Measurements from ENCODE around the gene NCAM1. TPM values are rescaled to one million over a fixed set of nuclear protein-coding genes. Genes with fewer than 3 reads are reported as not detected.

NCAM1 gene
- total and polyA plus RNA-seq, 9 of the 15 experiments (the other 6 are each of a cell fraction or from before 2014, with no cell fraction given), result 0.09 to 0.23 TPM; not detected in 7

DNA sequence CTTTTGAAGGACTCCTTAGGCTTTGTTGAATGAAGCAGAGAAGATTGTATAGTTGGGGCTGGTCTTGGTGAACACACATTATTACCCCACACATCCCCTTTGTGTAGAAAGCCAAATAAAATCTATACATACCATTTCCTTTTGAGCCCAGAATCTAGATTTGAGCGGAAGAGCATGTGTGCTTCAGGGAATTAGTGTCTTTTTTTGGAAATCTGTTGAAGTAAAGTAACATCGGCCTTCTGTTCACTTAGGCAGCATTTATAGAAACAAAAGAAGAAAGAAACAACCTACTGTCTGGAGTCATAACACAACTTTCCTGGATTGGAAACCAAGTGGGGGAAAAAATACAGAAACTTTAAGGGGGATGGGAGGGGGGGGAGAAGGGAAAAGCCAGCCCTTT, 315.2 kb downstream of the NCAM1 start (continued):
- TF ChIP-seq, protein P1, sequence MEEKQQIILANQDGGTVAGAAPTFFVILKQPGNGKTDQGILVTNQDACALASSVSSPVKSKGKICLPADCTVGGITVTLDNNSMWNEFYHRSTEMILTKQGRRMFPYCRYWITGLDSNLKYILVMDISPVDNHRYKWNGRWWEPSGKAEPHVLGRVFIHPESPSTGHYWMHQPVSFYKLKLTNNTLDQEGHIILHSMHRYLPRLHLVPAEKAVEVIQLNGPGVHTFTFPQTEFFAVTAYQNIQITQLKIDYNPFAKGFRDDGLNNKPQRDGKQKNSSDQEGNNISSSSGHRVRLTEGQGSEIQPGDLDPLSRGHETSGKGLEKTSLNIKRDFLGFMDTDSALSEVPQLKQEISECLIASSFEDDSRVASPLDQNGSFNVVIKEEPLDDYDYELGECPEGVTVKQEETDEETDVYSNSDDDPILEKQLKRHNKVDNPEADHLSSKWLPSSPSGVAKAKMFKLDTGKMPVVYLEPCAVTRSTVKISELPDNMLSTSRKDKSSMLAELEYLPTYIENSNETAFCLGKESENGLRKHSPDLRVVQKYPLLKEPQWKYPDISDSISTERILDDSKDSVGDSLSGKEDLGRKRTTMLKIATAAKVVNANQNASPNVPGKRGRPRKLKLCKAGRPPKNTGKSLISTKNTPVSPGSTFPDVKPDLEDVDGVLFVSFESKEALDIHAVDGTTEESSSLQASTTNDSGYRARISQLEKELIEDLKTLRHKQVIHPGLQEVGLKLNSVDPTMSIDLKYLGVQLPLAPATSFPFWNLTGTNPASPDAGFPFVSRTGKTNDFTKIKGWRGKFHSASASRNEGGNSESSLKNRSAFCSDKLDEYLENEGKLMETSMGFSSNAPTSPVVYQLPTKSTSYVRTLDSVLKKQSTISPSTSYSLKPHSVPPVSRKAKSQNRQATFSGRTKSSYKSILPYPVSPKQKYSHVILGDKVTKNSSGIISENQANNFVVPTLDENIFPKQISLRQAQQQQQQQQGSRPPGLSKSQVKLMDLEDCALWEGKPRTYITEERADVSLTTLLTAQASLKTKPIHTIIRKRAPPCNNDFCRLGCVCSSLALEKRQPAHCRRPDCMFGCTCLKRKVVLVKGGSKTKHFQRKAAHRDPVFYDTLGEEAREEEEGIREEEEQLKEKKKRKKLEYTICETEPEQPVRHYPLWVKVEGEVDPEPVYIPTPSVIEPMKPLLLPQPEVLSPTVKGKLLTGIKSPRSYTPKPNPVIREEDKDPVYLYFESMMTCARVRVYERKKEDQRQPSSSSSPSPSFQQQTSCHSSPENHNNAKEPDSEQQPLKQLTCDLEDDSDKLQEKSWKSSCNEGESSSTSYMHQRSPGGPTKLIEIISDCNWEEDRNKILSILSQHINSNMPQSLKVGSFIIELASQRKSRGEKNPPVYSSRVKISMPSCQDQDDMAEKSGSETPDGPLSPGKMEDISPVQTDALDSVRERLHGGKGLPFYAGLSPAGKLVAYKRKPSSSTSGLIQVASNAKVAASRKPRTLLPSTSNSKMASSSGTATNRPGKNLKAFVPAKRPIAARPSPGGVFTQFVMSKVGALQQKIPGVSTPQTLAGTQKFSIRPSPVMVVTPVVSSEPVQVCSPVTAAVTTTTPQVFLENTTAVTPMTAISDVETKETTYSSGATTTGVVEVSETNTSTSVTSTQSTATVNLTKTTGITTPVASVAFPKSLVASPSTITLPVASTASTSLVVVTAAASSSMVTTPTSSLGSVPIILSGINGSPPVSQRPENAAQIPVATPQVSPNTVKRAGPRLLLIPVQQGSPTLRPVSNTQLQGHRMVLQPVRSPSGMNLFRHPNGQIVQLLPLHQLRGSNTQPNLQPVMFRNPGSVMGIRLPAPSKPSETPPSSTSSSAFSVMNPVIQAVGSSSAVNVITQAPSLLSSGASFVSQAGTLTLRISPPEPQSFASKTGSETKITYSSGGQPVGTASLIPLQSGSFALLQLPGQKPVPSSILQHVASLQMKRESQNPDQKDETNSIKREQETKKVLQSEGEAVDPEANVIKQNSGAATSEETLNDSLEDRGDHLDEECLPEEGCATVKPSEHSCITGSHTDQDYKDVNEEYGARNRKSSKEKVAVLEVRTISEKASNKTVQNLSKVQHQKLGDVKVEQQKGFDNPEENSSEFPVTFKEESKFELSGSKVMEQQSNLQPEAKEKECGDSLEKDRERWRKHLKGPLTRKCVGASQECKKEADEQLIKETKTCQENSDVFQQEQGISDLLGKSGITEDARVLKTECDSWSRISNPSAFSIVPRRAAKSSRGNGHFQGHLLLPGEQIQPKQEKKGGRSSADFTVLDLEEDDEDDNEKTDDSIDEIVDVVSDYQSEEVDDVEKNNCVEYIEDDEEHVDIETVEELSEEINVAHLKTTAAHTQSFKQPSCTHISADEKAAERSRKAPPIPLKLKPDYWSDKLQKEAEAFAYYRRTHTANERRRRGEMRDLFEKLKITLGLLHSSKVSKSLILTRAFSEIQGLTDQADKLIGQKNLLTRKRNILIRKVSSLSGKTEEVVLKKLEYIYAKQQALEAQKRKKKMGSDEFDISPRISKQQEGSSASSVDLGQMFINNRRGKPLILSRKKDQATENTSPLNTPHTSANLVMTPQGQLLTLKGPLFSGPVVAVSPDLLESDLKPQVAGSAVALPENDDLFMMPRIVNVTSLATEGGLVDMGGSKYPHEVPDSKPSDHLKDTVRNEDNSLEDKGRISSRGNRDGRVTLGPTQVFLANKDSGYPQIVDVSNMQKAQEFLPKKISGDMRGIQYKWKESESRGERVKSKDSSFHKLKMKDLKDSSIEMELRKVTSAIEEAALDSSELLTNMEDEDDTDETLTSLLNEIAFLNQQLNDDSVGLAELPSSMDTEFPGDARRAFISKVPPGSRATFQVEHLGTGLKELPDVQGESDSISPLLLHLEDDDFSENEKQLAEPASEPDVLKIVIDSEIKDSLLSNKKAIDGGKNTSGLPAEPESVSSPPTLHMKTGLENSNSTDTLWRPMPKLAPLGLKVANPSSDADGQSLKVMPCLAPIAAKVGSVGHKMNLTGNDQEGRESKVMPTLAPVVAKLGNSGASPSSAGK (IDR thresholded peaks at IDR 0.05), result no peak
- no peak for TF ChIP-seq HOXB6 (CRISPR knock-in tag; IDR thresholded peaks at IDR 0.05; ENCODE audit: borderline replicate concordance)
- TF ChIP-seq ASH1L (IDR thresholded peaks at IDR 0.05; ENCODE audit: borderline replicate concordance, low read depth, partially characterized antibody), result no peak
- no peak for TF ChIP-seq BRF1 (IDR thresholded peaks at IDR 0.05; ENCODE audit: borderline replicate concordance, extremely low read depth, insufficient read length)
- TF ChIP-seq GABPB1 (CRISPR knock-in tag; IDR thresholded peaks at IDR 0.05), result no peak
- TF ChIP-seq, protein P2, sequence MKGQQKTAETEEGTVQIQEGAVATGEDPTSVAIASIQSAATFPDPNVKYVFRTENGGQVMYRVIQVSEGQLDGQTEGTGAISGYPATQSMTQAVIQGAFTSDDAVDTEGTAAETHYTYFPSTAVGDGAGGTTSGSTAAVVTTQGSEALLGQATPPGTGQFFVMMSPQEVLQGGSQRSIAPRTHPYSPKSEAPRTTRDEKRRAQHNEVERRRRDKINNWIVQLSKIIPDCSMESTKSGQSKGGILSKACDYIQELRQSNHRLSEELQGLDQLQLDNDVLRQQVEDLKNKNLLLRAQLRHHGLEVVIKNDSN (CRISPR knock-in tag; IDR thresholded peaks at IDR 0.05), result no peak
- TF ChIP-seq ZNF232 (CRISPR knock-in tag; IDR thresholded peaks at IDR 0.05), result no peak

Measured in K562 (cell line).